GM18502 (cell line): ENCODE data around the gene OR52L1.
"Not testable (repeated sequence)": the region's sequence is repeated elsewhere in the genome, so short reads cannot be mapped to it uniquely, and the experiment has no call there.

ENCODE experiments used
- ATAC-seq: cut with Tn5 transposase; IDR thresholded peaks from one replicate; pipeline ENCODE4 v1.9.1; 2021; ENCODE audit warnings: mild to moderate bottlenecking; ENCODE audit not compliant: unreplicated experiment, poor library complexity

The OR52L1 gene

DNA sequence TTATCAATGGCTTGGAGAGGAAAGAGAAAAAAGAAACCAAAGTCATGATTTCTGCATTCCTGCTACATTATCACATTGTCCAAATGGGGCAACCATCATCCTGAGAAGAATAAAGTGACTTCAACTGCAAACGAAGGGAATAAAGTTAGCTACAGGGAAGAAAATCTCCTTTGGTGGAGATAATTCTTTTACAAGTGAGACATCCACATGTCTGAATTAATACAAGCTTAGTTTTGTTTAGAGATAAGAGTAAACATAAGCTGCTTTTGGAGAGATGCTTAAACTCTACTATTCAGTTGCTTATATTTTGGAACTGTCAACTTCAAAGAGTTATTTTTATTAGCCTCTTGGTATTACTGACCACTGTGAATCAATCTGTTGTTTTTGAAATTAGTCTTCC is at the start of gene OR52L1:
Gene OR52L1 (minus strand): TSS at position 101 of the 400 bp plus-strand sequence. CDS start 55 bp downstream, at position 46.
- ATAC-seq, result no peak

DNA sequence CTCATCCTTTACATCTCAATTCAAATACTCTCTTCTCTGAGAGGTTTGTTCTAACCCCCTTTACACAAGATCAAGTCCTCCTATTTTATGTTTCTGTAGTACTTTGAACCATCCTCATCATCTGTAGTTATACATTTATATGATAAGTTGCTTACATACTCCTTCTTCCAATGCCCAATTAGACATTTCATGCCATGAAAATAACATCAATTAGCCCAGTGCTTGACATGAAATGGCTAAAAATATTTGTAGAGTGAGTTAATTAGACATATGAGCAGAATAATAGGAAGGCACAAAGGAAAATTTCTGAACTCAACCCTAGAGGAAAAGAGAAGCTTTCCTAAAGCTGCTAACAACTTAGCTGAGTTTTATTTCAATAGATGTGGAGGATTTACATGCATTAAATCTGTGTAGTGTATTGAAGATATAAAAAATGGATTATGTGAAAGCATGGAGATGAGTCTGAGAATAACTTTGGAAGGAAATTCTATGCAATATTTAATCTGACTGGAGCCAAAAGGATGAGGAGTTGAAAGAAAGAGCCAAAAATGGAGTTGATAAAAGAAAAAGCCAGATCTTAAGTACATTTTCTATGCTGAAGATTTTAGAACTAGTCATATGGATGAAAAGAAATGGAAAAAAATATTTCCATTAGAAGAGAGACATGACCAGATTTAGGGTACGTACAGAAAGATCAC is 44.1 kb upstream of the OR52L1 start, which contains the start of gene OR56A1:
Gene OR56A1 (minus strand): TSS at position 51 of the 698 bp plus-strand sequence. CDS start 3,066 bp downstream, outside the sequence.
- no peak for ATAC-seq

DNA sequence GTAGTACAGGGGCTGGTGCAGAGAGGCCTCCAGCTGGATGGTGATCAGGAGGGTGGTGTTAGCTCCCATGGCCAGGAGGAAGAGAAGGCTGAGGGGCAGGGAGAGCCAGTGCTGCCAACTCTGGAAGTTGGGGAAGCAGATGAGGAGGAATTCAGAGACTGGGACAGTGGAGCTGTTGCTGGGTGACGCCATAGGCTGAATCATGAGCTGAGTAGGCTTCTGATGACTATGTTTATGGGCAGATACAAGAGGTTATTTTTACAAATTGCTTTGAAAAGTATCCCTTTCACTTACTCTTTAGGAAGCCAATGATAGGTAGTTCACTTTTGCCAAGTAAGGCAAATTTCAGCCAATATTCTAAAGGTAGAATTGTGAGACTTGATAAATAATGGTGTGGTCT is 40.7 kb upstream of the OR52L1 start:
- no peak for ATAC-seq

DNA sequence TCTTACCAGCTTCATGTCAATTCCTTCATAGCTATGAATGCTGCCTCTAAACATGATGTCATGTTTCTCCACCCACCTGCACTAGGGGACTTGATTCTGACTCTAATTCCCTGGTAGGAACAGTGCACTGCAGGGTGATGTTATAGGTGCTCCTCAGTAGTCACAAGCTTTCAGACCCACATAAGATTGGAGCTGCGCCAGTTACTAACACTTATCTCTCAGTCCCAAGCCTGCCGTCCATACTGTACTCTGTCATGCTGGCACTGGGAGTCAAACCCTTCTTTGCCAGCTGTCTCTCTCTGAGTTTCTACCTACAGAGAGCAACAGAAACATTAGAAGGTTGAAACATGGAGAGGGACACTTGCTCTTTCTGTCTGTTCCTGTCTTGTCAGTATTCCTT is 38.3 kb upstream of the OR52L1 start:
- ATAC-seq, result no peak

DNA sequence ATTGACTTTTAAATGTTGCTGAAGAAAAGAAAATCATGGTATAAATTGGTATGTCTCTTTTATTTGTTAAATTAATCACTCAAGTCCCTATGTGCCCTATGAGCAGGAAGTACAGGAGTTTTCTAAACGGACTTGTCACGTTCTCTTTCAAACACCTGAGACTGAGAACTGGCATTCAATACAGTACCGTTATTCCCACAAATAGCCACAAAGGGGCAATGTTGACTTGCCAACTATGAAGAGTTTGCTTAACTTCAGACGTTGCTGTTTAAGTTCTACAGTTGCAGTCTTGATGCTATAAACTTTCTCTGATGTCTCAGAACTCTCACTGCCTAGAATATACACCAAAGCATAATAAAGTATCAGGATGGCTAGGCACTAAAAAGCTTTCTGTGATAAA is 36.2 kb upstream of the OR52L1 start:
- ATAC-seq, result no peak

DNA sequence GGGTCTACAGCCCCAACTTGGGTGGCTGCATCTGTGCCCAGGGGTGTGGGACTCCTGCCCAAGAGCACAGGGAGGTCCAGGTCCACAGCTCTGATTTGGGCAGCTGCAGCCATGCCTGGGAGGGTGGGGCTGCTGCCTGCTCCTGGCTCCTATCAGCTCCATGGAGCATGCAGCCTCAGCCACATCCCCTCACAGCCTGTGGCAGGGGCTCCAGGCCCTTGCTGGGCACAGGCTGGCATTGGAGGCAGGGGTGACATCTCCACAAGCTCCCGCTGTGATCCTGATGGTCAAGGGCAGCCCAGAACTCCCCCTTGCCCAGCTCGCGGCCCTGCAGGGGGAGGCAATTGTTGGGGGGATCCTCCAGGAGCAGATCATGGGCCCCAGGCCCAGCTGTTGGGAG is 26.3 kb upstream of the OR52L1 start:
- no peak for ATAC-seq

DNA sequence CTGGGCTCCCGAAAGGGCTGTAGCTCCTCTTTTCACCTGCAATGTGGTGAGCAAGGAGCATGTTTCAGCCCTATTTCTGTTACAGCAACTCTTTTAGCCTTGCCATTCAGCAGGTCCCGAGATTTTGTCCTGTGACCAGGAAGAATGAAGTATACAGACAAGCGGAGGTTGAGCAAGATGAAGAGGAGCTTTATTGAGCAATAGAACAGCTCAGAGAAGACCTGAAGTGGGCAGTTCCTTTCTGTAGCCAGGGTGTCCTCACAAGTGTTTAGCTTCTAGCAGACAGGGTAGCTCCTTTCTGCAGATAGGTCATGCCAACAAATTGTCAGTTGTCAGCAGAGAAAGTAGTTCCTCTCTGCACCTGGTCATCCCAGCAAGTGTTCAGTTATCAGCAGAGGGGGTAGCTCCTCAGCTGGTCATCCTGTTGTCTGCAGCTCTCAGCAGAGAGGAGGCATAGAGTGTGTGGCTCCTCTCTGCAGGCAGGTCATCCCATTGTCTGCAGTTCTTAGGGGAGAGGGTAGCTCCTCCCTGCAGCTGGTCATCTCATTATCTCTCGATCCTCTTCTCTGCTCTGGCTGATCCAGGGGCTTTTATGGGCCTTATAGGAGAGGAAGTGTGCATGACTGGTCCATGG is 25.4 kb upstream of the OR52L1 start:
- no peak for ATAC-seq

DNA sequence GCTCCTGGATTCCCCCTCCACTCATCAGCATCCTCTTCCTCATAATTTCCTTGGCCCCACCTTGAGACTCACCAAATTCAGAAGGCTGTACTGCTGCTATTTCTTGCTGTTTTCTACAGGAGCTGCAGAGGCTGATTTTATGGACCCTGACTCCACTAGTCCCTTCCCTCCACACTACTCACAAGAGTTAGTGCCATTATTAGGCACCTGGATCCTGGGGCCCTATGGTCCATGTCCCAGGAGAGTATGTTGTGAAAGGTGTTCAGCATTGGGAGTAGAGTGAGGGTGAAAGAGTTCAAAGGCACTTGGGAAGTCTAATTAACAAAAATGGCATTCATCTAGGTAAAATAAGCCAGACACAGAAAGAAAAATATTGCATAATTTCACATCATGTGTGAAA is 20.1 kb upstream of the OR52L1 start, which contains the start of gene OR56A4:
Gene OR56A4 (minus strand): TSS at position 101 of the 400 bp plus-strand sequence. CDS start 3,954 bp downstream, outside the sequence.
- no peak for ATAC-seq

DNA sequence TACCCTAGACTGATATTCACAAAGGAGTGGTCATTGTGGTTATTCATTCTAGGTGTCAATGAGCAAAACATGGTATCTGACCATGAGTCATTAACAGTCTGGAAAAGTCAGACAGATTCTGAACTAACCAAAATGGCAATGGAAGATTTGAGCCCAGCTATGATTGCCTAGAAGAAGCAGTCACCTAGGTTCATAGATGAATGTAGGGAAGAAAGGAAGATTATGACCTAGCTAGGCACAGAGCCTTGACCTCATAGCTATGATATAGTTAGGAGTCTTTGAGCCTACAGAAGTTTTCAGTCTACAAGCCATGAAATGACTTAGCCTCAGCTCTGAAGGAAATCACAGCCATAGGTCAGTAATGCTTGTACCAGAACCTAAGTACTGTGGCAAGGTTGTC is 19.6 kb upstream of the OR52L1 start:
- no peak for ATAC-seq

DNA sequence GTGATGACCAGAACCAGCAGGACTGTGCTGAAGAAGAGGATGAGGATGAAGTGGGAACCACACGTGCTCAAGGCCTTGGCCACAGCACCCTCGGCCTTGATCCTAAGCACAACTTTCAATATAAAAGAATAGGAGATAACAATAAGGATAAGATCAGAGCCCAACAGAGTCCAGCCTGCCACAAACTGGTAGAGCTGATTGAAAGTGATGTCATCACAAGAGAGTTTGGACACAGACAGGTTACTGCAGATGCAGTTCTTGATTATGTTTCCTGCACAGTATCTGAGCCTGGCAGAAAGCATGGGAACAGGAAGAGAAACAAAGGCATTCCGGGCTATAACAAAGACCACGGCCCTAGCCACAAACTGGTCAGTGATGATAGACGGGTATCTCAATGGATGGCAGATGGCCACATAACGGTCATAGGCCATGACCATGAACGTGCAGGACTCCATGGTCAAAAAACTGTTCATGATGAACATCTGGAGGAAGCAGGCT is 15.5 kb upstream of the OR52L1 start:
- ATAC-seq, result no peak

DNA sequence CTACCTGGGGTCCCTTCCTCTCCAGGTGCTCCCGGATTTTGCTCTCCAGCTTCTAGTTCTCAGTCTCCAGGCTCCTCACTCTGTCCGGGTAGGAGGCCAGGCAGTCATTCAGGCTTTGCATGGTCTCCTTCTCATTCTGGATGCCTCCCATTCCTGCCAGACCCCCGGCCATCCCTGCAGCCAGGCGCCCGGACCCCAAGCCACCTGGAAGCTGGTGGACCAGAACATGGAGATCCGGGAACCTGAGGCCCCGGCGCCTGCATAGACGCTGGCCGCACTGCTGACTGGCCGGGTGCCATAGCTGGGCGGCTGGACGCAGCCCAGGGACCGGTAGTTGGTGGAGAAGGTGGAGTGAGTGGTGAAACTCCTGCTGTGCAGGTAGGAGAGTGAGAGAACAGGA is 8.0 kb upstream of the OR52L1 start:
- ATAC-seq, result no peak

DNA sequence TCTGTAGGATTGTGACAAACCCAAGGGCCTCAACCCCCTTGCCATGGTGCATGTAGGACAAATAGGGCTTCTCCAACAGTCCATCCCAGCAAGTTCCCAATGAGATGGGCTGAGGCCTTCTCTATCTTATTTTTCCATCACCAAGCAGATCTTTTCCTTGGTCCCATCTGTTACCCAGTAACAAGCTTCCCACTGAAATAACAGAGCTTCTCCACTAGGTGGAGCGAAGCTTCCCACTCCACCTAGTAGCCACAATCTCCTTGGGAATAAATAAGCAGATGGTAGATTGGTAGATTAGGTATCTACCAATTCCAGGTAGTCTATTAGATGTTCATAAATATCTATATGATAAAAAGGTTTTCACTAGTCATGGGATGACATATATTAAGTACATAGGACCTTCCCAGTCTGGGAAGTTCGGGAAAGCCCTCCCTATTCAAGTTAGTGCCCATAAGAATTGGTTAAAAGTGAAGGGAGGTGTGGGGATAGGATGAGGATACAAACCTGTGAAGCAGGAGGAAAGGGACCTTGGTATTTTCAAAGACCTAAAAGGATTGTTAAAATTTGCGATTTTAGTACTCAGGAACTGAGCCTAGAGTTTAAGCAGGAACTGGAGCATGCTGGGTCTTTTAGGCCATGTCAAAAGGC is 5.9 kb upstream of the OR52L1 start:
- no peak for ATAC-seq

DNA sequence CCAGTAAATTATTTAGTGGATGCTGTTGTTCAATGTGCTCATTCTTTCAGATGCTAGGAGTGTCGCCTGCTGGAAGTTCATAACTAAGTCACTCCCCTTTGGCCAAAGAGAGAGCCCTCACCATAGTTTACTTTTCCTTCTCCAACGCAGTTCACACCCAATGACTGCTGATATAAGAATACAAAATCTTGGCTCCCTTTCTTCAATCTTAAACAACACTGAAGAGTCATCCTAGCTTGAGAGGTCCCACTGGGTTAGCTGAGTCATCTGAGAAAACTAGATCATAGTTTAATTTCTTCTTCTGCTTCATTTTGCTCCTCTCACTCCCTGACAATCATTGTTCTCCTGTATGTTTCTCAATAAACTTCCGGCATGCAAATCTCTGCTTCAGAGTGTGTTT is 5.4 kb upstream of the OR52L1 start:
- ATAC-seq, result no peak

DNA sequence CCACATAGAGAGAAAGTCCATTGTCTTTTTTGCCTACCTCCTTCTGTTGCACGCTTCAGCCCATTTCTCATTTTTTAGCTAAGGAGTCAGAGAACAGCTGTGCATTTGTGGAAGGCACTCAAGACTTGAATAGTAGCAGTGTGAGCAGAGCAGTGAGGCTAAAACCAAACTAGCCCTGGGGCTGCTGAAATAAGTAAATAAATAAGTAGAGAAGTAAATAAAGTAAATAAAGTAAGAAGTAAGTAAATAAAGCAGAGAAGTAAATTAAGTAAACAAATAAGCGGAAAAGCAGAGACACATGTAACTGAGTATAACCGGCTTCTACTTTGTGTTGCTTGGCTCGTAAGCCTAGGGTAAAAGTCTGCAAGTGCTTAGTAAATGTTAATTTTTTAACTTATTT is 2.4 kb upstream of the OR52L1 start:
- no peak for ATAC-seq

DNA sequence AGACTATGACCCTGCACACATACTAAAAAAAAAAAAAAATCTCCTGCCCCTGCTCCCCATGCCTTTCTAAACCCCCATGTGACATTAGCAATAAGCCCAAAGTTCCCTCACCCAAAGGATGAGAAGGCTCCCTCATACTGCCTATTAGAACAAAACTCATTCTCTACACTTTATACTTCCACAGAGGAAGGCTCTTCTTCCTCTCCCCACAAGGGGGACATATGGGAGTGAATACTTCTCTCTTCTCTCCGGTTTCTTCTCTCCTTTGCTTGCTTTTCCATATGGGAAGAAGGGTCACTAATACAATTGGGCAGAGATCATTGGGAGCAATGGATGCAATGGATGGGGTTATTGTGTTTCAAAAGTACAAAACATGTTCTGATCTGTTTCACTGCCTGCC is 3.3 kb downstream of the OR52L1 start:
- ATAC-seq, result no peak

DNA sequence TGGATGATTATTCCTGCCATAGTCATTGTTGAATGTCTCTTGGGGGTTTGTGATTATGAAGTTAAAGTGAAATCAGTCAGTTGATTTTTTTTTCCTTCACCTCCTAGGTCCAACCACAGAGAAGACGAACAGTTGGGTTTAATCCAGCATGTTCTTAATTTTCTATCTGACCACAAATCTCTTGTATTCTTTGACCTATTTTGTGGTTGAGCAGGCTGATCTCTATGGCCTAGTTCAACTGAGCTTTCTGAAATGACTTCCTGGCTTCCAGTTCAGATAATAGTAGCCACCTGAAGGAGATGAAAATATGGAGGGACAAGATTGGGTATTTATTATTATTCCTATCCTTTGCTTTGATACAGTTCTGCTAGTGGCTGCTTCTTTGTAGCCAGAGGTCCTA is 13.3 kb downstream of the OR52L1 start:
- ATAC-seq, result no peak

DNA sequence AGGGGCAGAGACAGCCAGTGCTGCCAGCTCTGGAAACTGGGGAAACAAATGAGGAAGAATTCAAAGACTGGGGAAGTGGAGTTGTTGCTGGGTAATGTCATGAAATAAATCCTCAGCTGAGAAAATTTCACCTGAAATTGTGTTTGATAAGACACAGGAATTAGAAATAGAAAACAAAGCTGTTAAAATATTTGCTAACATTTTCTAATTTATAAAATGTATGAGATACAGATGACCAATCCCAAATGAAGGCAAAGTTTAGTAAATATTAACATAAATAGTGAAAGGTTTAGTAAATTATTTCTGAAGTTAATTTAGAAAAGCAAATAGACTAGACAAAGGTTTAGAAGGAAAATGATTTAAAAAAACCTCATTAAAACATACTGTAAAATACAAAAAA is 18.4 kb downstream of the OR52L1 start, which contains the start of gene OR56A5:
Gene OR56A5 (minus strand): TSS at position 101 of the 400 bp plus-strand sequence. CDS start 0 bp downstream, at position 101.
- no peak for ATAC-seq

DNA sequence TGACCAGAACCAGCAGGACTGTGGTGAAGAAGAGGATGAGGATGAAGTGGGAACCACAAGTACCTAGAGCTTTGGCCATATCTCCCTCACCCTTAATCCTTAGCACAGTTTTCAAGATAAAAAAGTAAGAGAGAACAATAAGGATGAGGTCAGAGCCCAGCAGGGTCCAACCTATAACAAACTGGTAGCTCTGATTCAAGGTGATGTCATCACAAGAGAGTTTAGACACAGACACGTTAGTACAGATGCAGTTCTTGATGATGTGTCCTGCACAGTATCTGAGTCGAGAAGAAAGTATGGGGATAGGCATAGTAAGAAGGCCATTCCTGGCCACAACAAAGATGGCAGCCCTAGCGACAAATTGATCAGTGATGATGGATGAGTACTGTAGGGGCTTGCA is 19.1 kb downstream of the OR52L1 start:
- ATAC-seq, result no peak

DNA sequence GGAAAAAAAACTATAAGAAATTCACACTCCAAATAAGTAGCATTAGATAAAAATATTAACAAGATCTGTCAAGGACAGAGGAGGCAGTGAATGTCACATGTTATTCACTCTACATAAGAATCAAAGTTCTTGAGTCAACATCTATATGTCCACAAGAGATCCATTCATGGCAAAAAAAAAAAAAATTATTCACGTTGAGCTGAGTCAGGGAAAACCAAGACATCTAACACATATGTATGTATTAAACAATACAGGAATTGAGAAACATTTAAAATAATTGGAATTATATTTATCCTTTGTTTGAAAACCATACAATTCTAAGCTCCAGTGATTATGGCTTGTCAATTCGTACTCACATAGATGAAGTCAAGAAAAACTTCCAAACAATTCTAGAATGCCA is 19.8 kb downstream of the OR52L1 start:
- ATAC-seq, result no peak

DNA sequence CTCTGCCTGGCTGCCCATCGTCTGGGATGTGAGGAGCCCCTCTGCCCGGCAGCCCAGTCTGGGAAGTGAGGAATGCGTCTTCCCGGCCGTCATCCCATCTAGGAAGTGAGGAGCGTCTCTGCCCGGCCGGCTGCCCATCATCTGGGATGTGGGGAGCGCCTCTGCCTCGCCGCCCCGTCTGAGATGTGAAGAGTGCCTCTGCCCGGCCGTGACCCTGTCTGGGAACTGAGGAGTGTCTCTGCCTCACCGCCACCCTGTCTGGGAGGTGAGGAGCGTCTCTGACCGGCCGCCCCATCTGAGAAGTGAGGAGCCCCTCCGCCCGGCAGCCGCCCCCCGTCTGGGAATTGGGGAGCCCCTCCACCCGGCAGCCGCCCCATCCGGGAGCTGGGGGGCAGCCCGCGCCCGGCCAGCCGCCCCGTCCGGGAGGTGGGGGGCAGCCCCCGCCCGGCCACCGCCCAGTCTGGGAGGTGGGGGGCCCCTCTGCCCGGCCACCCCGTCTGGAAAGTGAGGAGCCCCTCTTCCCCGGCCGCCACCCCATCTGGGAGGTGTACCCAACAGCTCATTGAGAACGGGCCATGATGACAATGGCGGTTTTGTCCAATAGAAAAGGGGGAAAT is 26.0 kb downstream of the OR52L1 start:
- ATAC-seq, result not testable (repeated sequence)

DNA sequence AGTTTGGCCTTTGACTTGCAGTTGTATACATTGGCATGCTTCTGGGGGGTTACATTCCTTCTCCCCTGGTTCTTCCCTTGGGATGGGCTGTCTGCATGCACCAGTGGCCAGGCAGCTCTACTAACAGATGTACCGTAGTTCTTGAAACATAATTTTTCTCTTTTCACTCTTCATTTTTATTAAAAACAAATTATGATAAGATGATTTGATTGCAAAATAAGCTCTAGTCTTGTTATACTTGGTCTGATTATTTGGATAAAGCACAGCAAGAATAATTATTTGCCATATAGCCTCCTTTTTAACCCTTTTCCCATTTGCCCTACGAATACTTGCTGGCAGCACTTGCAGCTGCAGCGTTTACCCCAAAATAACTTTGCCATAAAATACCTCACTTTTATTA is 31.2 kb downstream of the OR52L1 start:
- no peak for ATAC-seq
